Measurements from ENCODE around the gene SLC1A5. TPM values are rescaled to one million over a fixed set of nuclear protein-coding genes. Genes with fewer than 3 reads are reported as not detected.
"Not testable (repeated sequence)": the region's sequence is repeated elsewhere in the genome, so short reads cannot be mapped to it uniquely, and the experiment has no call there.

SLC1A5 gene
- total and polyA plus RNA-seq, 4 donors = 38.2 to 216 (median 106) TPM

DNA sequence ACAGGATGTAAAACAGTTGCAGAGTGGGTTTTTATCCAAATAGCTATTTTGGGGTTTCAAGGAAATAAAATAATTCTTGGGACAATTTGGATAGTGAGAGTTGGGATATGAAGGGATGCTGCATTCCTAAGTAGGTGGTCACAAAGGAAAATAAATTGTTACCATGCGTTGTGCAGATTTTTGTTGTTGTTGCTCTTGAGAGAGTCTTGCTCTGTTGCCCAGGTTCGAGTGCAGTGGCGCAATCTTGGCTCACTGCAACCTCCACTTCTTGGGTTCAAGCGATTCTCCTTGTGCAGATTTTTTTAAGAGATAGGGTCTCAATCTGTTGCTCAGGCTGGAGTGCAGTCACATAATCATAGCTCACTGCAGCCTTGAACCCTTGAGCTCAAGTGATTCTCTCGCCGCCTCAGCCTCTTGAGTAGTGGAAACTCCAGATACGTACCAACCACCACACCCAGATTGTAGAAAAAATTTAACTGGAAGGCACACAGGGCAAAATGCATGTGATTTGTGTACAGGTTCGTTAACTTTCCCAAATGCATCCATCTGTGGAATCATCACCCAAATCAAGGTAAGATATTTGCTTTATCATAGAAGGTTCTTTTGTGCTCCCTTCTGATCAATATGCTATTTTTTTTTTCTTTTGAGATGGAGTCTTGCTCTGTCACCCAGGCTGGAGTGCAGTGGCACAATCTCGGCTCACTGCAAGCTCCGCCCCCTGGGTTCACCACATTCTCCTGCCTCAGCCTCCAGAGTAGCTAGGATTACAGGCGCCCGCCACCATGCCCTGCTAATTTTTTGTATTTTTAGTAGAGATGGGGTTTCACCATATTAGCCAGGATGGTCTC is 16.0 kb downstream of the SLC1A5 start:
- Histone ChIP-seq H3K9ac (ENCODE audit: insufficient read depth in 1 of 2, low read length in 2 of 2) (no peak overlapping the region), H3K27me3 (ENCODE audit: control insufficient read depth in 3 of 3, insufficient read depth in 3 of 3, low read length in 2 of 3) (no peaks in the 10 kb centered on the region), H3K9me3 (ENCODE audit: control insufficient read depth in 4 of 4, insufficient read depth in 3 of 4, low read length in 3 of 4) (no peaks in the 10 kb centered on the region), H3K4me1 (ENCODE audit: control insufficient read depth in 5 of 5, insufficient read depth in 5 of 5, low read length in 5 of 5) (no peaks in the 10 kb centered on the region), H3K27ac (ENCODE audit: low read depth in 1 of 2, low read length in 1 of 2) (no peak overlapping the region), H3K4me3 (no peak overlapping the region), H3K36me3 (ENCODE audit: control insufficient read depth in 4 of 4, insufficient read depth in 4 of 4, low read length in 4 of 4) (peaks cover 0 to 24% (median 18%) of the 10 kb centered on the region in 4 donors)
- TF ChIP-seq, protein P1, sequence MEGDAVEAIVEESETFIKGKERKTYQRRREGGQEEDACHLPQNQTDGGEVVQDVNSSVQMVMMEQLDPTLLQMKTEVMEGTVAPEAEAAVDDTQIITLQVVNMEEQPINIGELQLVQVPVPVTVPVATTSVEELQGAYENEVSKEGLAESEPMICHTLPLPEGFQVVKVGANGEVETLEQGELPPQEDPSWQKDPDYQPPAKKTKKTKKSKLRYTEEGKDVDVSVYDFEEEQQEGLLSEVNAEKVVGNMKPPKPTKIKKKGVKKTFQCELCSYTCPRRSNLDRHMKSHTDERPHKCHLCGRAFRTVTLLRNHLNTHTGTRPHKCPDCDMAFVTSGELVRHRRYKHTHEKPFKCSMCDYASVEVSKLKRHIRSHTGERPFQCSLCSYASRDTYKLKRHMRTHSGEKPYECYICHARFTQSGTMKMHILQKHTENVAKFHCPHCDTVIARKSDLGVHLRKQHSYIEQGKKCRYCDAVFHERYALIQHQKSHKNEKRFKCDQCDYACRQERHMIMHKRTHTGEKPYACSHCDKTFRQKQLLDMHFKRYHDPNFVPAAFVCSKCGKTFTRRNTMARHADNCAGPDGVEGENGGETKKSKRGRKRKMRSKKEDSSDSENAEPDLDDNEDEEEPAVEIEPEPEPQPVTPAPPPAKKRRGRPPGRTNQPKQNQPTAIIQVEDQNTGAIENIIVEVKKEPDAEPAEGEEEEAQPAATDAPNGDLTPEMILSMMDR (IDR thresholded peaks at IDR 0.05; ENCODE audit: control extremely low read depth, extremely low read depth) = no peak
- ATAC-seq (ENCODE audit: insufficient read depth, low FRiP score) (no peak), DNase-seq (no peak)
- 64 to 80% methylated on average over 11 of the region's 12 CpGs for WGBS, 2 donors

DNA sequence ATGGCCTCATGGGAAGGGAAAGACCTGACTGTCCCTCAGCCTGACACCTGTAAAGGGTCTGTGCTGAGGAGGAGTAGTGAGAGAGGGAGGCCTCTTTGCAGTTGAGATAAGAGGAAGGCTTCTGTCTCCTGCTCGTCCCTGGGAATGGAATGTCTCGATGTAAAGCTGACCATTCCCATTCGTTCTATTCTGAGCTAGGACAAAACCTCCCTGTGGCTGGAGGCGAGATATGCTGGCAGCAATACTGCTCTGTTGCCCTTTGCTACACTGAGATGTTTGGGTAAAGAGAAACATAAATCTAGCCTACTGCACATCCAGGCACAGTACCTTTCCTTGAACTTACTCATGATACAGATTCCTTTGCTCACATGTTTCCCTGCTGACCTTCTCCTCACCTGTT is 19.6 kb downstream of the SLC1A5 start:
- not testable (repeated sequence) for H3K9ac ChIP-seq (ENCODE audit: insufficient read depth in 1 of 2, low read length in 2 of 2); DNase-seq; H3K4me1 ChIP-seq (ENCODE audit: control insufficient read depth in 5 of 5, insufficient read depth in 5 of 5, low read length in 5 of 5); H3K36me3 ChIP-seq (ENCODE audit: control insufficient read depth in 4 of 4, insufficient read depth in 4 of 4, low read length in 4 of 4); H3K27ac ChIP-seq (ENCODE audit: low read depth in 1 of 2, low read length in 1 of 2); H3K9me3 ChIP-seq (ENCODE audit: control insufficient read depth in 4 of 4, insufficient read depth in 3 of 4, low read length in 3 of 4); H3K27me3 ChIP-seq (ENCODE audit: control insufficient read depth in 3 of 3, insufficient read depth in 3 of 3, low read length in 2 of 3); H3K4me3 ChIP-seq; ATAC-seq (ENCODE audit: insufficient read depth, low FRiP score)
- WGBS, 2 donors = 68 to 77% methylated on average over 4 of the region's 4 CpGs

DNA sequence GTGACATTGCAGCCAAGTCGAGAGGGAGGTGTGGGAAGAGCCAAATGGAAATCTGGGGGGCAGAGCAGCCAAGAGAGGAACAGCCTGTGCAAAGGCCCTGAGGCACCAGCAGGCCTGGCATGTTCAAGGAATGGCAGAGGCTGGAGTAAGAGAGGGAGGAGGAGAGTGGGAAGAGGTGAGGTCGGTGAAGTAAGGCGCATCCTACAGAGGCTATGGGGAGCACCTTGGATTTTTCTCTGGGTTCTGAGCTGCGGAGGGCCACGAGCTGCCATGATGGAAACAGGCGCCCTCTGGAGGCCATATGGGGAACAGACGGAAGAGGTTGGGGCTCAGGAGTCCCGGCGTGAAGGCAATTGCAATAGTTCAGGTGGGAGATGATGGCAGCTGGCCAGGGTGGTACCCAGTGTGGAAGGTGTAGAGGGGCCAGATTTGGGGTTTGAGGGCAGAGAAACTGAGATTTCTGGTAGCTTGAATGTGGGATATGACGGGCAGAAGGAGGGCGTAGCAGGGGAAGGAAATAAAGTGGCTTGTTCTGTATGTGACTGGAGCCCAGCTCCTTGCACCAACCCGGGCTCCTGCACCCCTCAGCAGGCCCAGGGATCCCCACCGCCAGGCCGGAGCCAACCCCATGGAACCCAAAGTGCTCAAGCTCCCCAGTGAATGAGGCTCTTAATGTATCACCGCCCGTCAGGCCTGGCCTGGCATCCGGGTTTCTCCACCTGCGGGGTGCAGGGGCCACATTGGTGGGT is 21.7 kb downstream of the SLC1A5 start:
- H3K4me1 ChIP-seq (ENCODE audit: control insufficient read depth in 5 of 5, insufficient read depth in 5 of 5, low read length in 5 of 5) = peaks cover 0 to 6% (median 0%) of the 10 kb centered on the region in 5 donors
- TF ChIP-seq, protein P1 (IDR thresholded peaks at IDR 0.05; ENCODE audit: control extremely low read depth, extremely low read depth) = peak; percentile 27
- WGBS, 2 donors = 51 to 52% methylated on average over 18 of the region's 18 CpGs
- H3K4me3 ChIP-seq = no peak overlapping the region
- H3K27ac ChIP-seq (ENCODE audit: low read depth in 1 of 2, low read length in 1 of 2) = no peak overlapping the region
- H3K9me3 ChIP-seq (ENCODE audit: control insufficient read depth in 4 of 4, insufficient read depth in 3 of 4, low read length in 3 of 4) = no peaks in the 10 kb centered on the region
- ATAC-seq (ENCODE audit: insufficient read depth, low FRiP score) (no peak), DNase-seq (no peak)
- no peak overlapping the region for H3K9ac ChIP-seq (ENCODE audit: insufficient read depth in 1 of 2, low read length in 2 of 2)
- H3K27me3 ChIP-seq (ENCODE audit: control insufficient read depth in 3 of 3, insufficient read depth in 3 of 3, low read length in 2 of 3) = no peaks in the 10 kb centered on the region
- H3K36me3 ChIP-seq (ENCODE audit: control insufficient read depth in 4 of 4, insufficient read depth in 4 of 4, low read length in 4 of 4) = no peaks in the 10 kb centered on the region

DNA sequence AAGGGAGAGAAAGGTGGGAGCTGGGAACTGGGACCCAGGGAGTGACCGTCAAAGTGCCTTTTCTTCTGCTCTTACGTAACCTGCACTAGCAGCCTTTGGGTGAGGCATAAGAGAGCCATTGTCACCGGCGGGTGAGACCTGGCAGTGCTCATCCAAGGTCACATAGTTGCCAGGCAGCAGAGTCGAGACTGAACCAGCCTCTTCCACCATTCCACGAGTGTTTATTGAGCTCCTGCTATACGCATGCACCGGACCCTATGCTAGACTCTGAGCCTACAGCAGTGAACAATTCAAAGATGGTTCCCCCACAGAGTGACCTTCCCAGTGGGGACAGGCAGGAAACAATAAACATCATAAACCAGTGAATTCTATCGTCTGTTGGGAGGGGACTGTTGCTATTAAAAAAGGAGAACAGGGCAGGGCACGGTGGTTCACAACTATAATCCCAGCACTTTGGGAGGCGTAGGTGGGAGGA is 23.5 kb downstream of the SLC1A5 start:
- peaks cover 0 to 6% (median 0%) of the 10 kb centered on the region in 5 donors for H3K4me1 ChIP-seq (ENCODE audit: control insufficient read depth in 5 of 5, insufficient read depth in 5 of 5, low read length in 5 of 5)
- H3K36me3 ChIP-seq (ENCODE audit: control insufficient read depth in 4 of 4, insufficient read depth in 4 of 4, low read length in 4 of 4) = no peaks in the 10 kb centered on the region
- no peaks in the 10 kb centered on the region for H3K9me3 ChIP-seq (ENCODE audit: control insufficient read depth in 4 of 4, insufficient read depth in 3 of 4, low read length in 3 of 4)
- H3K4me3 ChIP-seq = no peak overlapping the region
- no peak for DNase-seq
- 51 to 73% methylated on average over 11 of the region's 11 CpGs for WGBS, 2 donors
- TF ChIP-seq, protein P1 (IDR thresholded peaks at IDR 0.05; ENCODE audit: control extremely low read depth, extremely low read depth) = no peak
- peak overlapping the region in 1 of 2 donors; percentile 14 for H3K27ac ChIP-seq (ENCODE audit: low read depth in 1 of 2, low read length in 1 of 2)
- no peak overlapping the region for H3K9ac ChIP-seq (ENCODE audit: insufficient read depth in 1 of 2, low read length in 2 of 2)
- no peaks in the 10 kb centered on the region for H3K27me3 ChIP-seq (ENCODE audit: control insufficient read depth in 3 of 3, insufficient read depth in 3 of 3, low read length in 2 of 3)
- no peak for ATAC-seq (ENCODE audit: insufficient read depth, low FRiP score)
